Lower leg skin (tissue), 3 donors: ENCODE measurements around the gene SPC24.

Source experiments
- CTCF ChIP-seq, 3 donors: fragments of 450-650 bp; IDR thresholded peaks; one replicate each; pipeline ENCODE4 v1.5.1; 2016; ENCODE audit warnings: antibody characterized with exemption in 3 of 3, mild to moderate bottlenecking in 3 of 3, moderate library complexity in 2 of 3
- POLR2A ChIP-seq, 2 donors: fragments of 450-650 bp; IDR thresholded peaks; one replicate each; pipeline ENCODE4 v1.6.1; 2016 to 2017; ENCODE audit warnings: antibody characterized with exemption in 2 of 2, mild to moderate bottlenecking in 1 of 2, moderate library complexity in 1 of 2

- TF ChIP-seq CTCF (IDR thresholded peaks at IDR 0.05) (no peak), POLR2A (IDR thresholded peaks at IDR 0.05) (no peak)
Measured at GRCh38 chr19:11196406-11197287, 41.1 kb upstream of the SPC24 start.
